ENCODE results near the gene MUSTN1. TPM values are rescaled to one million over a fixed set of nuclear protein-coding genes. Genes with fewer than 3 reads are reported as not detected.

Gene MUSTN1
- total RNA-seq, 1 experiment from 2014 or later, result not detected

DNA sequence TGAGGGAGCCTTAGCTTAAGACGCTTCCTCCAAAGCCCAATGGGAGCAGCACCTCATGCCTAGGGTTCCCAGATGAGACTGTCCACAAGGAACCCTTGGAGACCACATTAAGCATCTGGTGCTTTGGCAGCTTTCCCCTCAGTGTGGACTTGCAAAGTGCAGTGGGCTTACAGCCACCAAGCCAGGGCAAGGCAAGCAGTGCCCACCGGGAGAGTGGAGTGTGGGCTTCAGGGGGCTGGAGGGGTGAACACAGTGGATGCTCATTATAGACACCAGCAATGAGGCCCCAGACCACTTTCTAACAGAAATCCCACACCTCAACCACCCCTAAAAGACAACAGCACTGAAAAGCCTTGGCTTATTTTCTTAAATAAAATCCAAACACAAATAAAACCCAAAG is 9.1 kb upstream of the MUSTN1 start:
- Histone ChIP-seq H3K4me2 (ENCODE audit: low read depth, low read length, poor library complexity, severe bottlenecking) (no peak overlapping the region), H3K36me3 (ENCODE audit: insufficient read depth, low read length) (no peaks in the 10 kb centered on the region), H2AFZ (ENCODE audit: low read length) (no peak overlapping the region), H3K27ac (ENCODE audit: low read length) (no peak overlapping the region), H3K27me3 (ENCODE audit: low read length) (no peaks in the 10 kb centered on the region), H3K79me2 (ENCODE audit: low read length) (no peaks in the 10 kb centered on the region), H3K9me3 (ENCODE audit: low read length) (no peaks in the 10 kb centered on the region), H3K9ac (ENCODE audit: low read length) (no peak overlapping the region), H3K4me3 (ENCODE audit: low read length) (no peak overlapping the region), H3K4me1 (ENCODE audit: low read length) (no peaks in the 10 kb centered on the region), H4K20me1 (ENCODE audit: insufficient read depth, low read depth, low read length) (no peaks in the 10 kb centered on the region), H3K9me2 (replicated peaks; ENCODE audit: insufficient read depth, low read length) (no peaks in the 10 kb centered on the region)
- no peak for DNase-seq

DNA sequence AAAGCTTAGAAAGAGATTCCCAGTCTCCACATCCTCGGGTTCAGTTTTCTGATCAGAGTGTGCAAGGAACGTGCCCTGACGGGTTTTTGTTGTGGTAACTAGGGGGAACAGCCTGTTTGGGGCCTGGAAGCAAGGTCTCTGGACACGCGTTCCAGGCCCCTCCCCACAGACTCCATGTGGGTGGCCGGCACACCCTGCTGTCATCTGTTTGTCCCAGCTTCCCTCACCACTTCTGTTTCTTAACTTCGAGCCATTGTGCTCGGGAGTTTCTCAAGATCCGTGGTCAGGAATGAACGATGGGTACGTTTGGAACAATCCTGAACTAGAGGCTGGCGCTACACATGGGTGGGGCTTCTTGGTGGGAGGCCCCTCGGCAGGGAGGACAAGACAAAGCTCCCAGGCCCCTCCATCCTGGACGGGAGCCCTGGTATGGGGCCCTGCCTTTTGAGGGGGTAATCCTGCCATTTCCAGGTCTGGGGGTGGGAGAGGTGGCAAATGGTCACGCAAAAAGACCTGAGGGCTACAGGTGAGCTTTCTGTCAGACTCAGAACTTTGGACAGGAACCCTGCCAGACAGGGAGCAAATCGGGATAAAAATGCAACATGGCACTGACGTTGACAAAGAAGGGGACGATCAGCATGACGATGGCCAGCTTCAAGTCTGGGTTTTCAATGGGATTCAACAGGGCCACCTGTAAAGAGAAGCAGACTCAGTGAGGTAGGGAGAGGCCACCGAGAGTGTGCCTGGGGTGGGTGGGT is 8.5 kb upstream of the MUSTN1 start:
- no peaks in the 10 kb centered on the region for H3K9me2 ChIP-seq (replicated peaks; ENCODE audit: insufficient read depth, low read length)
- H4K20me1 ChIP-seq (ENCODE audit: insufficient read depth, low read depth, low read length), result no peaks in the 10 kb centered on the region
- DNase-seq, result no peak
- H3K4me1 ChIP-seq (ENCODE audit: low read length), result no peaks in the 10 kb centered on the region
- no peaks in the 10 kb centered on the region for H3K27me3 ChIP-seq (ENCODE audit: low read length)
- H2AFZ ChIP-seq (ENCODE audit: low read length), result no peak overlapping the region
- H3K36me3 ChIP-seq (ENCODE audit: insufficient read depth, low read length), result no peaks in the 10 kb centered on the region
- no peak overlapping the region for H3K27ac ChIP-seq (ENCODE audit: low read length)
- H3K9ac ChIP-seq (ENCODE audit: low read length), result no peak overlapping the region
- H3K79me2 ChIP-seq (ENCODE audit: low read length), result no peaks in the 10 kb centered on the region
- no peak overlapping the region for H3K4me2 ChIP-seq (ENCODE audit: low read depth, low read length, poor library complexity, severe bottlenecking)
- no peaks in the 10 kb centered on the region for H3K9me3 ChIP-seq (ENCODE audit: low read length)
- no peak overlapping the region for H3K4me3 ChIP-seq (ENCODE audit: low read length)

DNA sequence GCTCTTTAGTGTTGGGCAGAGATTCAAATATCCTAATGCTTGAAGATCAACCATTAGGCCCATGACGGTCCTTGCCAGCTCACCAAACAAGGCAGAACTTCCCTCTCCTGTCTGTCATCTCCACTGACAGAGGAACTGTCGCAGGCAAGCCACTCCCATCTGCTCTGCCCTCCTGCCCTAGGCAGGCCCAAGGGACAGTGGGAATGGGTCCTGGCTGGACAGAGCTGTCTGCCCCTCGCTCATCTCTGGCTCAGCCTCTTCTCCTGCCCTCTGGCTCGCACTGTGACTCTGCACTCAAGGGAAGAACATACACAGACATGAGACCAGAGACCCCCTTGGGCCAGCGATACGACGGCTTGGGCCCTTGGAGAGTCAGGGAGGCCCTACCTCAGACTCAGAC is 7.6 kb upstream of the MUSTN1 start:
- Histone ChIP-seq H3K79me2 (ENCODE audit: low read length) (no peaks in the 10 kb centered on the region), H3K27ac (ENCODE audit: low read length) (no peak overlapping the region), H3K27me3 (ENCODE audit: low read length) (no peaks in the 10 kb centered on the region), H3K9me3 (ENCODE audit: low read length) (no peaks in the 10 kb centered on the region), H3K36me3 (ENCODE audit: insufficient read depth, low read length) (no peaks in the 10 kb centered on the region), H3K4me1 (ENCODE audit: low read length) (no peaks in the 10 kb centered on the region), H4K20me1 (ENCODE audit: insufficient read depth, low read depth, low read length) (no peaks in the 10 kb centered on the region), H3K4me2 (ENCODE audit: low read depth, low read length, poor library complexity, severe bottlenecking) (no peak overlapping the region), H3K9me2 (replicated peaks; ENCODE audit: insufficient read depth, low read length) (no peaks in the 10 kb centered on the region), H2AFZ (ENCODE audit: low read length) (no peak overlapping the region), H3K4me3 (ENCODE audit: low read length) (no peak overlapping the region), H3K9ac (ENCODE audit: low read length) (no peak overlapping the region)
- DNase-seq, result no peak

DNA sequence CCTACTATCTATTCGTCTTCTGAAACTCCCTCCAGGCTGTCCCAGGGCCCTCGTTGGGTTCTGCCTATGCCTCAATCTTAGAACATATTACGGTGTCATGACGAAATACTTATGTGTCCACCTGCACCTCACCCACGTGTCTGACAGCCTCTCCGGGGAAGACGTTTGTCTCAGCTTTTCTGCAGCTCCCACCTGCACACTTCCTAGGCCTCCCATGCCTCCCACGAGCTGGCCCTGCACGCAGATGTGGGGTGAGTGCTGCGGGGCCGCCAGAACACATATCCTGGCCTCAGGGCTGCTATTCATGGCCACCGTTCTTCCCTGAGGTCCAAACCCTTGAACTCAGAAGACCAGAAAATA is 7.1 kb upstream of the MUSTN1 start:
- H3K4me2 ChIP-seq (ENCODE audit: low read depth, low read length, poor library complexity, severe bottlenecking), result no peak overlapping the region
- H3K79me2 ChIP-seq (ENCODE audit: low read length), result no peaks in the 10 kb centered on the region
- H3K4me3 ChIP-seq (ENCODE audit: low read length), result no peak overlapping the region
- no peak for DNase-seq
- H3K9me3 ChIP-seq (ENCODE audit: low read length), result no peaks in the 10 kb centered on the region
- no peaks in the 10 kb centered on the region for H3K27me3 ChIP-seq (ENCODE audit: low read length)
- no peaks in the 10 kb centered on the region for H3K9me2 ChIP-seq (replicated peaks; ENCODE audit: insufficient read depth, low read length)
- no peaks in the 10 kb centered on the region for H4K20me1 ChIP-seq (ENCODE audit: insufficient read depth, low read depth, low read length)
- H2AFZ ChIP-seq (ENCODE audit: low read length), result no peak overlapping the region
- no peaks in the 10 kb centered on the region for H3K4me1 ChIP-seq (ENCODE audit: low read length)
- no peak overlapping the region for H3K27ac ChIP-seq (ENCODE audit: low read length)
- no peaks in the 10 kb centered on the region for H3K36me3 ChIP-seq (ENCODE audit: insufficient read depth, low read length)
- no peak overlapping the region for H3K9ac ChIP-seq (ENCODE audit: low read length)

DNA sequence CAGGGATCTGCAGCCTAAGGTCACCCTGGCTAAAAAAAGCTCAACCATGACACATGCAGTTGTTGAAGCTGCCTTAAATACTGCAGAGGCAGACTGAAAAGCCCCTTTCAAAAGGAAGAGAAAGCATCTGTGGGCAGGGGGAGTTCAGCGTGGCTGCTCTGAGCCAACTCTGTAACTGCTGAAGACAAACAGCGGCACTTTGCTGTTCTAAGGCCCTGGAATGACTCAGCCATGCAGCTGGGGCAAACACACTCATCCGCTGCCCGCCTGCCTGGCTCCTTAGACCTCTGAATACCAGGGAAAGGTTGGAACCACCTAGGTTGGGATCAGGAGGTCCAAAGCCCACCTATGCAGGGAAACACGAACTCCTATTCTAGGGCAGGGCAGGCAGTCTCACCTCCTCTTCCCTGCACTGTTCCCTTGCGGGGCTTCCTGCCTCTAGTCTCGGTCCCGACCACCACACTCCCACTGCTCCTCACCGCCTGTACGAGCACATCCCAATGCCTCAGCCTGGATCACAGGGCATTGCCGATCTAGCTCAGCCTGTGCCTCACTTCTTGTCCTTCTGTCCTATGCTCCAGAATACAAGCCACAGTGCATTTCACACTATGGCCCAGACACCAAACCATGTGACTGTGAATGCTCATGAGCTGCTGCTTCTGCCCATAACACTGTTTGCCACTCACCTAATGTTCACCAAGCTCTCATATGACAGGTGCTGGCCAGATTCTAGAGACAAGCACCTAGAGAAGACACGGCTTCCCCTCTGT is 6.6 kb upstream of the MUSTN1 start:
- no peaks in the 10 kb centered on the region for H3K9me2 ChIP-seq (replicated peaks; ENCODE audit: insufficient read depth, low read length)
- H3K27ac ChIP-seq (ENCODE audit: low read length), result no peak overlapping the region
- DNase-seq, result no peak
- no peaks in the 10 kb centered on the region for H3K79me2 ChIP-seq (ENCODE audit: low read length)
- H3K4me2 ChIP-seq (ENCODE audit: low read depth, low read length, poor library complexity, severe bottlenecking), result no peak overlapping the region
- no peaks in the 10 kb centered on the region for H3K36me3 ChIP-seq (ENCODE audit: insufficient read depth, low read length)
- no peak overlapping the region for H3K9ac ChIP-seq (ENCODE audit: low read length)
- H3K9me3 ChIP-seq (ENCODE audit: low read length), result no peaks in the 10 kb centered on the region
- no peak overlapping the region for H2AFZ ChIP-seq (ENCODE audit: low read length)
- H3K4me1 ChIP-seq (ENCODE audit: low read length), result no peaks in the 10 kb centered on the region
- no peak overlapping the region for H3K4me3 ChIP-seq (ENCODE audit: low read length)
- H4K20me1 ChIP-seq (ENCODE audit: insufficient read depth, low read depth, low read length), result no peaks in the 10 kb centered on the region
- H3K27me3 ChIP-seq (ENCODE audit: low read length), result no peaks in the 10 kb centered on the region

DNA sequence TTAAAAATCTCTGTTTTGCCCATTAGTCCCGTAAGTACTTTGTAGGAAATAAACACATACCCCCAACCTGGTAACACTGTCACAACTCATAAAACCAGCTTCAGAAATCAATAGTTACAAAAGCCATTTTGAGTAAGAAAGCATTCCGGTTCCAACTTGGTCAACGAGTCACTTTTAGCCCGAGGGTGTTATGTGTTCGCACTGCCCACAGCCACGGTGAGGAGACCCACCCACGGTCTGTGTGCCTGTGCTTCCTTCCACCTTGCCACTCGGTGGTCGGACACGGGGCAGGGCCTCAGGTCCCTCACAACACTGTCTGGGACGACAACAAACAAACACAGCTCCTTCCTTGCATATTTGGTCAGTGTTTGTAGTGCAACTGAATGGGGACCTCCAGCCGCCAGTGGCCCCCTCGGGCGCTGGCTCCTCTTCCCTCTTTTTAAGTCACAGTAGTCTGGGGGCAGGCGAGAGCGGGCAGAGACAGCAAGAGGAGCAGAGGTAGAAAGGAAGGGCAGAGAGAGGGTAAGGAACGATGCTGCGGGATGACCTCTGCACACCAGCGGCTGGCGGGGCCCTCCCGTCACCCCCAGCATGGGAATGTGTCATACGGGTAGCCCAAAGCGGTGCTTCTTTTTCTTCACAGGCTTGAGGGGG is 5.2 kb upstream of the MUSTN1 start:
- Histone ChIP-seq H3K9me3 (ENCODE audit: low read length) (no peaks in the 10 kb centered on the region), H3K4me1 (ENCODE audit: low read length) (no peaks in the 10 kb centered on the region)

DNA sequence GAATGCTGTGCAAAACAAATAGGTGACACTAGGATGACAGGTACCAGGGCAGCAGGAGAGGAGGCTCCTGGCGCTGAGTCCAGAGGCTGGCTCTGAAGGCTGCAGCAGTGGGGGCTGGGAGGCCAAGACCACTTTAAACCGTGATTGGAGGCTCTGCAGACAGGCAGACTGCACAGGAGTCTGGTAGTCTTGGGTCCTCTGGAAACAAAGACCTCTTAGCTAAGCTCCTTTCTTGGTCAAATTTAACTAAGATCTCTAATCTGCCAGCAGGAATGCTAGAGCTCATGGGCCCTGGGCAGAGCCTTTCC is 4.4 kb upstream of the MUSTN1 start:
- H3K9ac ChIP-seq (ENCODE audit: low read length), result no peak overlapping the region
- no peaks in the 10 kb centered on the region for H3K79me2 ChIP-seq (ENCODE audit: low read length)
- H3K27me3 ChIP-seq (ENCODE audit: low read length), result no peaks in the 10 kb centered on the region
- H4K20me1 ChIP-seq (ENCODE audit: insufficient read depth, low read depth, low read length), result no peaks in the 10 kb centered on the region
- no peaks in the 10 kb centered on the region for H3K36me3 ChIP-seq (ENCODE audit: insufficient read depth, low read length)
- no peaks in the 10 kb centered on the region for H3K9me2 ChIP-seq (replicated peaks; ENCODE audit: insufficient read depth, low read length)
- H2AFZ ChIP-seq (ENCODE audit: low read length), result no peak overlapping the region
- DNase-seq, result no peak
- no peak overlapping the region for H3K4me3 ChIP-seq (ENCODE audit: low read length)
- H3K27ac ChIP-seq (ENCODE audit: low read length), result no peak overlapping the region
- H3K4me2 ChIP-seq (ENCODE audit: low read depth, low read length, poor library complexity, severe bottlenecking), result no peak overlapping the region
- no peaks in the 10 kb centered on the region for H3K4me1 ChIP-seq (ENCODE audit: low read length)
- no peaks in the 10 kb centered on the region for H3K9me3 ChIP-seq (ENCODE audit: low read length)

More for the DNA sequence above, 5.2 kb upstream of the MUSTN1 start:
- no peaks in the 10 kb centered on the region for H3K79me2 ChIP-seq (ENCODE audit: low read length)
- DNase-seq, result no peak
- H3K9ac ChIP-seq (ENCODE audit: low read length), result no peak overlapping the region
- H3K9me2 ChIP-seq (replicated peaks; ENCODE audit: insufficient read depth, low read length), result no peaks in the 10 kb centered on the region
- H3K27ac ChIP-seq (ENCODE audit: low read length), result no peak overlapping the region
- H4K20me1 ChIP-seq (ENCODE audit: insufficient read depth, low read depth, low read length), result no peaks in the 10 kb centered on the region
- H3K4me2 ChIP-seq (ENCODE audit: low read depth, low read length, poor library complexity, severe bottlenecking), result no peak overlapping the region
- no peaks in the 10 kb centered on the region for H3K27me3 ChIP-seq (ENCODE audit: low read length)
- no peak overlapping the region for H2AFZ ChIP-seq (ENCODE audit: low read length)
- H3K4me3 ChIP-seq (ENCODE audit: low read length), result no peak overlapping the region
- no peaks in the 10 kb centered on the region for H3K36me3 ChIP-seq (ENCODE audit: insufficient read depth, low read length)

DNA sequence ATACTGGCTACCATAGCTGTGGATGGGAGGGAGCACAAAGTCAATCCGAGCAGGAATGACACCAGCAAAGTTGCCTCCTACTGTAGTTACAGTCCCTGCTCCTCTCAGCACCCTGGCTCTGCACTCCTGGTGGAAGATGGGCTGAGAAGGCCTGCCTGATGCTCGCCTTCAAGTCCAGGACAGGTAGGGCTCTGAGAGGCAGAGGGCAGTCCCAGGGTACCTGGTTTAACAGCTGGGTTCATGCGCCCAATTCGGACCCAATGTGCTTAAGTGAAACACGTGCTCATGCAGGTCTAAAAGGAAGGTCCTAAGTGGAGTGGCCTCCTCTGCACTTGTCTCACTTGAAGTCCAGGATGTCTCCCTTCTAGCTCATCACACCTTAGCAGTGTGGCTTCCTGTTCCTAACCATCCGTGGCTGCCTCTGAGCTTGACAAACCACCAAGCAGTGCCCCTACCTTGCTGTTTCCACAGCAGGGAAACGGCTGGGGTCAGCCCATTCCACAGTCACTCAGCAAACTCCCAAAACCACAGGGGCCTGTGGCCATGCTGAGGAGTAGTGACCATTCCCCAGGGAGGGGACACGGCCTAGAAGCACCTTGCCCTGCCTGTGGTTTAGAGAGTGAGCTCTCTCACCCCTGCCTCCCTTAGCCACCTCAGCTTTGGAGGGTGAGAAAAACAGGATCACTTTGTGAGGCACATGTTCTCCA is 3.9 kb upstream of the MUSTN1 start:
- DNase-seq, result no peak

More for the DNA sequence above, 3.9 kb upstream of the MUSTN1 start:
- no peaks in the 10 kb centered on the region for H4K20me1 ChIP-seq (ENCODE audit: insufficient read depth, low read depth, low read length)
- H3K4me3 ChIP-seq (ENCODE audit: low read length), result no peak overlapping the region
- H3K9ac ChIP-seq (ENCODE audit: low read length), result no peak overlapping the region
- H3K9me2 ChIP-seq (replicated peaks; ENCODE audit: insufficient read depth, low read length), result no peaks in the 10 kb centered on the region
- H3K79me2 ChIP-seq (ENCODE audit: low read length), result no peaks in the 10 kb centered on the region
- no peak overlapping the region for H2AFZ ChIP-seq (ENCODE audit: low read length)
- no peak overlapping the region for H3K4me2 ChIP-seq (ENCODE audit: low read depth, low read length, poor library complexity, severe bottlenecking)
- H3K4me1 ChIP-seq (ENCODE audit: low read length), result no peaks in the 10 kb centered on the region
- H3K27ac ChIP-seq (ENCODE audit: low read length), result no peak overlapping the region
- H3K27me3 ChIP-seq (ENCODE audit: low read length), result no peaks in the 10 kb centered on the region
- no peaks in the 10 kb centered on the region for H3K36me3 ChIP-seq (ENCODE audit: insufficient read depth, low read length)
- no peaks in the 10 kb centered on the region for H3K9me3 ChIP-seq (ENCODE audit: low read length)
